ENCODE measurements around the gene ZCCHC14.

DNA sequence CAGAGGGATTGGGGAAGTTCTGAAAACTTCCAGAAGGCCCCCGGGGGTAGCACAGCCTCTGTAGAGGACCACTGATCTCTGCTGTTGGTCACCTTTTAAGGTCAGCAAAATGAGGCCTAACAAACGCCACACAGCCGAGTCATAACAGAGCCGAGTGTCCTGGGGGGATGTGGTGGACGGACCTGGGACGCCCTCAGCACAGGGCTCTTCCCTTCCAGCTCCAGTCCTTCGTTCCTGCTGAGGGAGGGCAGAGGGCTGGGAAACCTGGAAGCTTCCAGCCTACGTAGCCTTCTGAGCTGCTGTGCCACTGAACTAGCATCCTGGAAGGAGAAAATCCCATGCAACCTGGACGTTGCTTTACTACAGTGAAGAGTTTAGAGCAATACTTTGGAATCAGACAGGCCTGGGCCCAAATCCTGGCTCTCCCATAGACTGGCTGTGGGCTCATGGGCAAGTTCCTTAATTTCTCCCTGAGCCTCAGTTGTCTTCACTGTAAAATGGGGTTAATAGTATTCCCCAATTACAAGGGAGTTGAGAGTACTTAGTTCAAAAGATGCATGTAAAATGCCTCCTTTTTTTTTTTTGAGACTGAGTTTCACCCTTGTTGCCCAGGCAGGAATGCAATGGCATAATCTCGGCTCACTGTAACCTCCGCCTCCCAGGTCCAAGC lies 34.4 kb upstream of the ZCCHC14 start:
- TF ChIP-seq POLR2A (IDR thresholded peaks at IDR 0.05; ENCODE audit: borderline replicate concordance, extremely low read depth, insufficient read depth, insufficient read length) (no peak), EZH2 (IDR thresholded peaks at IDR 0.05) (no peak), POLR2AphosphoS5 (IDR thresholded peaks at IDR 0.05; ENCODE audit: low read depth, low read length) (no peak), RAD21 (IDR thresholded peaks at IDR 0.05; ENCODE audit: low read depth) (no peak)
- TF ChIP-seq, protein P1, sequence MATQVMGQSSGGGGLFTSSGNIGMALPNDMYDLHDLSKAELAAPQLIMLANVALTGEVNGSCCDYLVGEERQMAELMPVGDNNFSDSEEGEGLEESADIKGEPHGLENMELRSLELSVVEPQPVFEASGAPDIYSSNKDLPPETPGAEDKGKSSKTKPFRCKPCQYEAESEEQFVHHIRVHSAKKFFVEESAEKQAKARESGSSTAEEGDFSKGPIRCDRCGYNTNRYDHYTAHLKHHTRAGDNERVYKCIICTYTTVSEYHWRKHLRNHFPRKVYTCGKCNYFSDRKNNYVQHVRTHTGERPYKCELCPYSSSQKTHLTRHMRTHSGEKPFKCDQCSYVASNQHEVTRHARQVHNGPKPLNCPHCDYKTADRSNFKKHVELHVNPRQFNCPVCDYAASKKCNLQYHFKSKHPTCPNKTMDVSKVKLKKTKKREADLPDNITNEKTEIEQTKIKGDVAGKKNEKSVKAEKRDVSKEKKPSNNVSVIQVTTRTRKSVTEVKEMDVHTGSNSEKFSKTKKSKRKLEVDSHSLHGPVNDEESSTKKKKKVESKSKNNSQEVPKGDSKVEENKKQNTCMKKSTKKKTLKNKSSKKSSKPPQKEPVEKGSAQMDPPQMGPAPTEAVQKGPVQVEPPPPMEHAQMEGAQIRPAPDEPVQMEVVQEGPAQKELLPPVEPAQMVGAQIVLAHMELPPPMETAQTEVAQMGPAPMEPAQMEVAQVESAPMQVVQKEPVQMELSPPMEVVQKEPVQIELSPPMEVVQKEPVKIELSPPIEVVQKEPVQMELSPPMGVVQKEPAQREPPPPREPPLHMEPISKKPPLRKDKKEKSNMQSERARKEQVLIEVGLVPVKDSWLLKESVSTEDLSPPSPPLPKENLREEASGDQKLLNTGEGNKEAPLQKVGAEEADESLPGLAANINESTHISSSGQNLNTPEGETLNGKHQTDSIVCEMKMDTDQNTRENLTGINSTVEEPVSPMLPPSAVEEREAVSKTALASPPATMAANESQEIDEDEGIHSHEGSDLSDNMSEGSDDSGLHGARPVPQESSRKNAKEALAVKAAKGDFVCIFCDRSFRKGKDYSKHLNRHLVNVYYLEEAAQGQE (IDR thresholded peaks at IDR 0.05; ENCODE audit: low read depth), result no peak
- TF ChIP-seq, protein P2, sequence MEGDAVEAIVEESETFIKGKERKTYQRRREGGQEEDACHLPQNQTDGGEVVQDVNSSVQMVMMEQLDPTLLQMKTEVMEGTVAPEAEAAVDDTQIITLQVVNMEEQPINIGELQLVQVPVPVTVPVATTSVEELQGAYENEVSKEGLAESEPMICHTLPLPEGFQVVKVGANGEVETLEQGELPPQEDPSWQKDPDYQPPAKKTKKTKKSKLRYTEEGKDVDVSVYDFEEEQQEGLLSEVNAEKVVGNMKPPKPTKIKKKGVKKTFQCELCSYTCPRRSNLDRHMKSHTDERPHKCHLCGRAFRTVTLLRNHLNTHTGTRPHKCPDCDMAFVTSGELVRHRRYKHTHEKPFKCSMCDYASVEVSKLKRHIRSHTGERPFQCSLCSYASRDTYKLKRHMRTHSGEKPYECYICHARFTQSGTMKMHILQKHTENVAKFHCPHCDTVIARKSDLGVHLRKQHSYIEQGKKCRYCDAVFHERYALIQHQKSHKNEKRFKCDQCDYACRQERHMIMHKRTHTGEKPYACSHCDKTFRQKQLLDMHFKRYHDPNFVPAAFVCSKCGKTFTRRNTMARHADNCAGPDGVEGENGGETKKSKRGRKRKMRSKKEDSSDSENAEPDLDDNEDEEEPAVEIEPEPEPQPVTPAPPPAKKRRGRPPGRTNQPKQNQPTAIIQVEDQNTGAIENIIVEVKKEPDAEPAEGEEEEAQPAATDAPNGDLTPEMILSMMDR (IDR thresholded peaks at IDR 0.05 in 2 of 3, conservative IDR thresholded peaks at IDR 0.05 in 1 of 3; ENCODE audit: borderline replicate concordance in 1 of 3, insufficient read depth in 1 of 3, low read depth in 2 of 3, low read length in 2 of 3), result no peak
- TF ChIP-seq, protein P3, sequence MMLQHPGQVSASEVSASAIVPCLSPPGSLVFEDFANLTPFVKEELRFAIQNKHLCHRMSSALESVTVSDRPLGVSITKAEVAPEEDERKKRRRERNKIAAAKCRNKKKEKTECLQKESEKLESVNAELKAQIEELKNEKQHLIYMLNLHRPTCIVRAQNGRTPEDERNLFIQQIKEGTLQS (IDR thresholded peaks at IDR 0.05), result no peak

Data from HCT116 (cell line).